Medulla oblongata (tissue), 1 donor: ENCODE results near the gene C3orf80.
"Not testable (repeated sequence)": the region's sequence is repeated elsewhere in the genome, so short reads cannot be mapped to it uniquely, and the experiment has no call there.

Source experiments
- DNase-seq: peaks from one replicate; pipeline ENCODE4 v3.0.0-alpha.2; 2015; ENCODE audit errors: extremely low spot score

The C3orf80 gene

DNA sequence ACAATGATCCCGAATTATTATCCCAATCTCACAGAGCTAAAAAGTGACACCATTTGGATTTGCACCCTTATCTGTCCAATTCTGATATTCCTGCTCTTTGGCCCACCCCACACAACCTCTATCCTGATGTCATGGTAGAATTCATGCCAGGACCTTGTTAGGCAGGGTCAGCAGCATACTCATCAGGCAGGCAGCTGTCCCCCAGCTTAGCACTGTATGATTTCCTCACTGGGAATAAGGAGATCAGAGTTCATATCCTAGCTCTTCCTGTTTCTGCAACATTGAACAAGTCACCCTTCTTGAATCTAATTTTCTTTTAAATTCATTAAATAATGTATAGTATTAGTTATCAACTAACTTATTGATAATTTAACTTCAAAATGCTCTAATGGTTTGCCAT, 12.0 kb upstream of the C3orf80 start:
- no peak for DNase-seq

DNA sequence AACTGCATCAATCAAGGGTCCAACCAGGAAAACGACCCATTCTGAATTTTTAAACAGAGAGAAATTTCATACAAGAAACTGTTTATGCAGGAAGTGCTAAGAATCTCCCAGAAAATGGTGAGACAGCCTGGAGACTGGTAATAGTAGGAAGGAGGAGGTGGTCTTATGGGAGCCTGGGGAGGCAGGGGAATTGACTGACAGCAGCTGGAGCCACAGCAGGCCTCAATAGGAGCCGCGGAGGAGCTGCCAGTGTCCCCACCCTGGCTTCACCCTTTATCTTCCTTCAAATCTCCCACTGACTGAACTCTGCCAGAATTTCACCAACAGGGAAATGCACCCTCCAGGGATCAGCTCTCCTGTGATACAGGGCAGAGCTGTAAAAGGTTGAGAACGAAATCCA, 7.5 kb upstream of the C3orf80 start:
- no peak for DNase-seq

DNA sequence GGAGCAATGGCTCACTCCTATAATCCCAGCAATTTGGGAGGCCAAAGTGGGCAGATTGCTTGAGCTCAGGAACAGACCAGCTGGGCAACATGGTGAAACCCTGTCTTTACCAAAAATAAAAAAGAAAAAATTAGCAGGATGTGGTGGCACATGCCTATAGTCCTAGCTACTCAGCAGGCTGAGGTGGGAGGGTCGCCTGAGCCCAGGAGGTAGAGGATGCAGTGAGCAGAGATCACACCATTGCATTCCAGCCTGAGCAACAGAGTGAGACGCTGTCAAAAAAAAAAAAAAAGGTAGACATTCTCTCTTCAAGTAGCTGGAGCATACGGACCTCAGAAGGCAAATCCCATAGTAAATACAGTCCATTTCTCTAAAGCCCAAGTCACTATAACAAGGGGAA, 7.1 kb upstream of the C3orf80 start:
- no peak for DNase-seq

DNA sequence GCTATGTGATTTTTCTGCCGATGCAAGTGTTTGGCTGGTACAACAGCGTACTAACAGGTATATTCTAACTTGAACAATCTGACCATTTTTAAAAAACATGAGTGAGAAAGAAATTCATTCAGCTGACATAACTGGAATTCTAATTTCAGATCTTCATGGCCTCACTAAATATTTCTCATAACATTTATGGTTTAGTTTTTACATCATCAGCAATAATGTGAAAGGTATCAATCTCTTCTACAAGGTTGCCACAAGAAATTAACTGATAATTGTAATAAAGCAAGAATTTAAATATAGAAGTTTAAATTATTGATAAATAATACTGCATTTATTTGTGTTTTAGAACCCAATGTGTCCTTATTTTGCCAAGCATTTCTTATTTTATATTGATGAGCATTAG, 5.2 kb upstream of the C3orf80 start:
- no peak for DNase-seq

DNA sequence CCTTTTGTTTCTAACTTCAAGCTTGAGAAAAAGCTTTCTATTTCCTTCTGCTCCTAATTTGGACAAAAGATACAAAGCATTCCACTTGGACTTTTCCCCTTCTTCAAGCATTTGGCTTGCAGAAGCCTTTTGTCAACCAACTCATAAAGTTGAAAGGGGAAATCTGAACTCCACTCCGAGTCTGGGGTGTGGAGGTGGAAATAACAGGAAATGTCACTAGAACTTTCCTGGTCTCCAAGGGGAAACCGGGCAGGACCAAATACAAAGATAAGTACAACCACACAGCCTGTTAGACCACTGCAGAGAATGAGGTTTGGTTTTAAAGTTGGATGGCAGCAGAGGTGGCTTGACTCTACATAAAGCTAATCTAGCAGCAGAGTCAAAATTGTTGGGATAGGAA, 4.2 kb upstream of the C3orf80 start:
- no peak for DNase-seq

DNA sequence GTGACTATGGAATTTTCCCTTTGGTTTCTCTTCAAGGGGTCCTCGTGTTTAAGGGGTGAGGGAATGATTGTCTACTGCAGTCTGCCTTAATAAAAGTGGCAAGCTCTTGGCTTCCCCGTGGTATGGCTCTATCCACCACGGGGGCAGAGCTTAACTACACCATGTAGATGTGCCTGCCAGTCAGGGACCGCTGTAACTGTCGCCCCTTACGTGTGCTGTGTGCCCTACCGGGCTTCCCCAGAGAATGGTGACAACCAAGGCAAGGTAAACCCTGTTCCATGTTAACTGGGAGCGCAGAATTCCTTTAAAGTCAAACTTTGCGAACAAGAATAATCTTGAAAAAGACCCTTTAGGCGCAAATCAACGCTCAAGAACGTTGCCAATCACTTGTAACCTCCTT, 966 bp upstream of the C3orf80 start:
- DNase-seq = no peak

DNA sequence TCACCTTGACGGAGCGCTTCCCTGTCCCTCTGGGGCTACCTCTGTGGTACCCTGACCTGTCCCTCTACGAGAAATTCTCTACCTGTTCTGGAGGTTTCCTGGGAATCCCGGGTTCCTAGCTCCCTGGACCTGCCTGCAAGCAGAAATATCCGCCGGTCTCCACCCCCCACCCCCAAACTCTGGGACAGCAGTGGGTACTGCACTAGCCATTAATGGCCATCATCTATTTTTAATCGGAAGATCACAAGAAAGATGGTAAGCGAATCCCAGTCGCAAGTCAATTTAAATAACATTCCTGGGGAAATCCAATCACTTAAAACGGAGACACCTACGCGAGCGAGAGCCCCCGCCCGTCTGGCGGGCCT, 429 bp upstream of the C3orf80 start:
- no peak for DNase-seq

DNA sequence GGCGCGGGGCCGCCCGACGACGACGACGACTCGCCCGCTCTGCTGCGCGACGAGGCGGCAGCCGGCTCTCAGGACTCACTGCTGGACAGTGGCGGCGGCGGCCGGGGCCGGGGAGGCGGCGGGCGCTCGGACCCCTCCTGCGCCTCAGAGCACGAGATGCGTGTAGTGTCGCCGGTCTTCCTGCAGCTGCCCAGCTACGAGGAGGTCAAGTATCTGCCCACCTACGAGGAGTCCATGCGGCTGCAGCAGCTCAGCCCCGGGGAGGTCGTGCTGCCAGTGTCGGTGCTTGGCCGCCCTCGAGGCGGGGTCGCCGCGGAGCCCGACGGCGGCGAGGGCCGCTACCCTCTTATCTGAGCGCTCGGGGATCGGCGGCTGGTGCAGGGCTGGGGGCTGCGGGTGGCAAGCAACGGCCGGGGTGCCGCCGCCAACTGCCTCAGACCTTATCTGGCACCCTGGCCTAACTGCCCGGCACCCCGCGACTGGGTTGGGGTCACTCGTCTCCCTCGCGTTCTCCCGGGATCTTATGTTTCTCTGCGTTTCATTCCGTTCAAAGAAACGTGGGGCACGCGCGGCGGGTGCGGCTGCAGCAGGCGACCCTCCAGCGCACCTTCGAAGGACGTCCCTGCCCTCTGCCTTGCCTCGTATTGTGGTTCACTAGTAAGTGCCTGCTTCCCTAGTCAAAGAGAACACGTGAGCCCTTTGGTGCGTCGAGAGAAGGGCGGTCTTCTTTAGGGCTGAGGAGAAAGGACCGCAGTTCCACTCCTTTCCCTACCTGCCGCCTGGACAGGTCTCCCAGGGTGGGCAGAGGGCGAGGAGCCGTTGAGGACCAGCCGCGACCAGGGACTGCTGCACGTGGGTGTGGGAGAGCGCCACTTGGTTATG, 1.0 kb downstream of the C3orf80 start:
- DNase-seq = no peak

DNA sequence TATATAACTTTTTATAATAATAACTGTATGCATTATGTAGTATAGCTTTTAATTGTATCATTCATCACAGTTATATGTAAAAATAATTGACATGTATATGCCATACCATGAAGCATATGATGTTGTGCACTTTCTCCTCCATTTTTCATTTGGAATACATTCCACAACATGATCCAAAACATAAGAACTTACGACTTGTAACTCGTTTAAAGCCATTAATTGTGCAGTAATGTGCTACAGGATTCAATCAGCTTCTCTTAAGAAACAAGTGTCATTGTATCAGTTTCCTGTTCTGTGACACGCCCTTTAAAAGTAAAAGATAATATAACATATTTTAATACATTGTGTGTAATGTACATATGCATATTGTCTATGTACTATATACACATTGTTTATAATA, 2.2 kb downstream of the C3orf80 start:
- no peak for DNase-seq

DNA sequence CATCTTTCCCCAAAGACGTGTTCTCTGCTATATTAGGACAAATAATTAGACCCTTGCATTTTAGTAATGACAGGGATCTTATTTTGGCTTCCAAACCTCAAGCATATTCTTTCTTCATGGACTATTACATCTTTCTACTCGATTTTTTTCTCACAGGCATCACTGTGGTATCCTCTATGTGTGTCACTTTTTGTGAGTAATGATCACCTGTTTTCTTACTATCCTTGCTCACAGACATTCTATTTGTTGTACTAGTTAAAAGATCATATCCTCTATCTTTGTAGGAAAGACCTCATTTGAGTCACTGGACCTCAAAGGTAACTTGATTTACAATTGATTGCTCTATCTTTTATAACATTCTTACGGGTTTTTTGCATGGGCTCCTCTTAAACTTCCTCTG, 6.8 kb downstream of the C3orf80 start:
- DNase-seq = no peak

DNA sequence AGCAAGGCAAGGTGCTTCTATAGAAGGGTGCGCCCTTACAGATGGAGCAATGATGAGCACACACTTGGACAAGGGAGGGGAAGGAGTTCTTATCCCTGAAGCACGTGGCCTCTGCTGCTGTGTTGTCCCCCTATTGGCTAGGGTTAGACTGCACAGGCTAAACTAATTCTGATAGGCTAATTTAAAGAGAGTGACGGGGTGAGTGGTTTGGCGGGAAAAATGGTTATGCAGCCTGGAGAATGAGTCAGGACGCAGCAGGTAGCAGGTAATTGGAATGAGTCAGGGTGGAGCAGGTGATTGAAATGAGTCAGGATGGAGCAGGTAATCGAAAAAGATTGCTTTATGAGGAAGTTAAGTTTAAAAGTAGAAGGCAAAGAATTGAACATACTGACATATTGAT, 15.5 kb downstream of the C3orf80 start:
- not testable (repeated sequence) for DNase-seq

DNA sequence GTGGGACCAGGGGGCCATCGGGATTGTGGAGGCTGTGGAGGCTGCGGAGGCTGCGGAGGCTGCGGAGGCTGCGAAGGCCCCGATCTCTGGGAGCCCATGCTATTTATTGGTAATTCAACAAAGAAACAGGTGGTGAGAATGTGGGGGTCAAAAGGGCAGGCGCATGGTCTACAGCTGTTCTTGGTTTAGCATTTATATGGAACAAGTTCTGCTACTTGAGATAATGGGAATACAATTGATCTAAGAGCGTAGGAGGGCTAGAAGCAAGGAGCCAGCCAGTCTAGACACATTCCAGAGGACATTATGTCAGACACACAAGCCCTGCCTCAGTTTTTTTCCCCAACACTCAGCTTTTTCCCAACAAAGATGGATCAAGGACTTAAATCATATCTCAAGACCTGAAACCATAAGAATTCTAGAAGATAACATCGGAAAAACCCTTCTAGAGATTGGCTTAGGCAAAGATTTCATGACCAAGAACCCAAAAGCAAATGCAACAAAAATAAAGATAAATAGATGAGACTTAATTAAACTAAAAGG, 20.1 kb downstream of the C3orf80 start:
- DNase-seq = no peak

DNA sequence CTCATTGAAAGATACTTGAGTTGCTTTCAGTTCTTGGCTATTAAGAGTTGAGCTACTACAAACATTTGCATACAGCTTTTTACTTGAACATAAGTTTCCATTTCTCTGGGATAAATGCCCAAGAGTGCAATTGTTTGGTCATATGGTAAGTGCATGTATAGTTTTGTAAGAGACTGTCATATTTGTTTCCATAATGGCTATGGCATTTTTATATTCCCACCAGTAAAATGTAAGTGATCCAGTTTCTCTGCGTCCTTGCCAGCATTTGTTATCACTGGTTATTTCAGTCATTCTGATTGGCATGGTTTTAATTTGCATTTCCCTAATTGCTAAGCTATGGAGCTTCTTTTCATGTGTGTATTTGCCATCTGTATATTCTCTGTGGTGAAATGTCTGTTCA, 22.5 kb downstream of the C3orf80 start:
- DNase-seq = no peak

DNA sequence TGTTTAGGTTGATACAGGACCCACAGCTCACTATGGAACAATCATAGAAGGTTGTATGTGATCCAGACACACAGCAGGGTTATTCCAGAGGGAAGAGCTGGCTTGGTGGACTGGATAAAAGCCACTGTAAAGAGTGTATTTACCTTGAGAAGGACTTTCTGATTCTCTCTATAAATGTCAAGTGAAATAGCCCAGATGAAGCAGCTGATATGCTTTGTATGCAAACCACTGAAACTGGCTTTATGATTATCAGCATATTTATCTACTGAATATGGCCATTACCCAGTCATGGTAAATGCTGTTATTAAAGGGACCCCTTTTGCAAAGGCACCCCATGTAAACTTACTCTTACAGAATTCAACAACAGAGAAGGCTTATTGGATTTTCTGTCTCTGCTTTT, 28.1 kb downstream of the C3orf80 start:
- no peak for DNase-seq

DNA sequence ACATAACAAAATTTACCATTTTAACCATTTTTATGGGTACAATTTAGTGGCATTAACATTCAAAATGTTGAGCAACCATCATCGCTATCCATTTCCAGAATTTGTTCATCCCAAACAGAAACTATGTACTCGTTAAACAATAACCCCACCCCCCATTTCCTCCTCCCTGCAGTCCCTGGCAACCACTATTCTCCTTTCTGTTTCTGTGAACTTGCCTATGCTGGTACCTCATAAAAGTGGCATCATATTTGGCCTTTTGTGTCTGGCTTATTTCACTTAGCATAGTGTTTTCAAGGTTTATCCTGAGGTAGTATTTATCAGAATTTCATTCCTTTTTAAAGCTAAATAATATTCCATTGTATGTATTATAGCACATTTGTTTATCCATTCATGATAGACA, 32.4 kb downstream of the C3orf80 start:
- no peak for DNase-seq

DNA sequence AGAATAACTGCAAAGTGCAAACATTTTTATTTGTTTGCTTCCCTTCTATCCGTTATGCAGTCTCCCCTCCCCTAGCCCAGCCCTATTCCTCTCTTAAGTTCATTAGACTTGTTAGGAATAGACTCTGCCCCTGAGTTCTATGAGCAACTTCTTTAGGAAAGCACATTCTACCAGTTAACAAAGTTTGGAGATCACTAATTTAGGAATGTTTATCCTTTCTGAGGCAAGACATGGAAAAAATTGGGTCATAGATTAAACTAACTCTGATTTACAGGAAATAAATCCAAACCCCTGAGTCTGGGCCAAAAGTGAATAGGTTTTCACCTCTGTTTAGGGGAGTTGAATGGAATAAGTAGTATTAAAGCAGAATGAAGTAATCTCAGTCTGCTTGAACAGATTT, 34.4 kb downstream of the C3orf80 start:
- DNase-seq = no peak

DNA sequence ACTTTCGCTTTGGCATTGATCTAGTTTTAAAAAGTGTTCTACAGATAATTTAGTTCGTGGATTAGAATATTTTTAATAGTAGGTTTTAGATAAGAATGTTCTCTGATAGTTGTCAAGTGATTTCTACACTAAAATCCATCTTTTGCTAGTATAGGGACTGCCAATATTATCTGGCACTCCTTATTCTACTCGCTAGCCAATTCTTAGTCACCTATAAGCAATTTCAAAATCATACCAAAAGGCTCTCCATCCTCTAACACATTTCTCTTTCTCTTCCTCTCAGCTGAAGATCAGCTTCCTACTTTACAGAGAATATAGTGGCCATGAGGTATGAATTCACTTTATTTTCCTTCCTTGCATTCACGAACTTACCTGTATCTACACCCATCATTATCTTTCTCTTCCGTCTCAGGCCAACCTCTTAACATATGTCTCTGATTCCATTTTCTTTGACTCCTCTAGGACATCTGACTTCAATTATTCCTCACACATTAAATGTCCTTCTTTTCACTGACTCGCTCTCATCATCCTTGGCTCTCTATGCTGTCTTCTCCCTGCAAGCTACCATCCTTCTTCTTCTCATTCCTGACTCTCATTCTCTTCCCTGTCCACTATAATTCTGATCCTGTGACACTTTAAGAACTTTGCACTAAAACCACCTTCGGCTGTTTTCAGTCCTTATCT, 35.5 kb downstream of the C3orf80 start:
- no peak for DNase-seq

DNA sequence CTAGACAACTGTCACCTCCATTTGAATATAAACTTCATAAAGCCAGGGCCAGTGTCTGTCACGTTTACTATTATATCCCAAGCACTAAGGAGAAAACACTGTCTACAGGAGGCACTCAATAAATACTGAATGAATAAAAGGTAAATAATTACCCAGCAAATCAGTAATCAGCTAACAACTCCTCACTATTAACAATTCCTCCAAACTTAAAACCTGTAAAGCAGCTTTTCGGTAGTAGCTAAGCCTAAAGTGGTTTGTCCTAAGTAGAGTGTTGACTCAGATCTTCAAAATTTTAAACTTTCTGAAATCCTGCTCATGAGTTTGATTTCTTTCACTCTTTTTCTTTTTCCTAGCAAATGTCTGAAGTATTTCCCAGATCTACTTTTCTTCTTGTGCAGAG, 39.9 kb downstream of the C3orf80 start:
- DNase-seq = no peak
